Body of pancreas (tissue), 4 donors: ENCODE data around the gene CFAP77. TPM values are rescaled to one million over a fixed set of nuclear protein-coding genes. Genes with fewer than 3 reads are reported as not detected.

Source experiments
- ATAC-seq: fragments of 150-250 bp; one replicate; pipeline ENCODE4 v1.9.1; 2016
- DNase-seq, 4 donors: peaks; one replicate each; pipeline ENCODE4 v3.0.0-alpha.2; 2019
- H3K27ac ChIP-seq, 4 donors: fragments of 200-600 bp; sonication (generic); 1 replicate in 3 of 4; 2 replicates in 1 of 4; pipeline versions ENCODE4 v1.5.1 to v1.6.1; 2016 to 2019; ENCODE audit warnings: mild to moderate bottlenecking in 1 of 4, mixed read lengths in 1 of 4, moderate library complexity in 1 of 4
- H3K27me3 ChIP-seq, 2 donors: fragments of 200-600 bp; sonication (generic); one replicate each; pipeline ENCODE4 v1.6.0; 2016; ENCODE audit warnings: mild to moderate bottlenecking in 1 of 2
- H3K36me3 ChIP-seq, 2 donors: fragments of 200-600 bp; sonication (generic); replicated peaks in 1 of 2; 2 replicates each; pipeline ENCODE4 v1.5.1; 2016; ENCODE audit warnings: low read depth in 2 of 2; ENCODE audit not compliant: insufficient read depth in 1 of 2
- H3K4me1 ChIP-seq: fragments of 200-600 bp; sonication (generic); one replicate; pipeline ENCODE4 v1.6.0; 2016
- H3K4me3 ChIP-seq, 2 donors: fragments of 200-600 bp; sonication (generic); 1 replicate in 1 of 2; 2 replicates in 1 of 2; pipeline ENCODE4 v1.5.1; 2016 to 2019
- H3K9me3 ChIP-seq, 3 donors: fragments of 200-600 bp; sonication (generic); 1 replicate in 2 of 3; 2 replicates in 1 of 3; pipeline ENCODE4 v1.5.1; 2016
- CTCF ChIP-seq, 7 experiments: fragments of 450-650 bp in 4 of 7; fragments of 200-600 bp in 3 of 7; sonication (generic) in 3 of 7; IDR thresholded peaks; one replicate each; pipeline ENCODE4 v1.5.1; 2016 to 2019; ENCODE audit warnings: antibody characterized with exemption in 7 of 7
- POLR2A ChIP-seq, 3 donors: fragments of 450-650 bp; IDR thresholded peaks; one replicate each; pipeline ENCODE4 v1.6.1; 2016; ENCODE audit warnings: antibody characterized with exemption in 3 of 3, mild to moderate bottlenecking in 2 of 3
- WGBS, 2 donors: methylation state at CpG; one replicate each; pipeline ENCODE4 v1.1.5; 2017; 5-methylcytosine and 5-hydroxymethylcytosine counted together
- intact Hi-C: fragments of 100-400 bp; cut with DNase I; formaldehyde crosslinking; loops from one replicate; pipeline ENCODE4 v1.15.1; 2023
- total RNA-seq, 2 donors: library from RNA; depleted of rRNA; stranded (reverse); fragments of >200 nt; gene quantifications; one replicate each; pipeline ENCODE4 v1.1.0, GENCODE V29; 2016

The CFAP77 gene
- total RNA-seq, 2 donors from 2014 or later, result not detected

- DNase-seq (no peak), ATAC-seq (no peak)
- H3K36me3 ChIP-seq, result no peaks in the 10 kb centered on the region
- no peak overlapping the region for H3K27ac ChIP-seq
- intact Hi-C loops, result no loop called here
- peaks cover 5% of the 10 kb centered on the region for H3K4me1 ChIP-seq
- TF ChIP-seq POLR2A (IDR thresholded peaks at IDR 0.05) (no peak), CTCF (IDR thresholded peaks at IDR 0.05) (no peak)
- peaks cover 0 to 40% of the 10 kb centered on the region in 2 donors for H3K27me3 ChIP-seq
- no peaks in the 10 kb centered on the region for H3K9me3 ChIP-seq
- 1 to 4% methylated on average over 15 of the region's 15 CpGs for WGBS, 2 donors
- no peak overlapping the region for H3K4me3 ChIP-seq
These were observed 169.4 kb downstream of the CFAP77 start for GRCh38 chr9:132579427-132579798.

DNA sequence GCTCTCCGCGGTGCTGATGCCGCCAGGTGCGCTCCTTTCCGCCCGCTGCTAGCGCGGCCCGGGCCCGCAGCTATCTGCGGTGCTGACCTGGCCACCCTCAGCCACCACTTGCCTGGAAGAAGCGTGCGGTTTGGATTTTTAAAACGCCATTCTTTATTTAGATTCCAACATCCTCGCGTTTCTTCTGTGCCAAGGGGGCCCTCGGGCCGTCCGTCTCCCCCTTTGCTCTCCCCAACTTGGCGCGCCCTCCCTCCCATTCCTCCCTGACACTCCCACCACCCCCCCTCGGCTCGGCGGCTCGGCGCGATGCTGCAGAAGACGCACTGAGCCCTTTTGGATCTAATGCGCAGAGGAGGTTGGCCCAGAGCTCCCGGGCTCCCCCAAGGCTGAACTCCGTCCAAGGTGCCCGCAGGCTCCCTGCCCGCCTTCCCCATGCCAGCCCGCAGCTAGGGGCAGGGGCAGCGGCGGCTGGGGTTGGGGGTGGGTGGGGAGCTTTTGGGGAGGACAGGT is 172.3 kb downstream of the CFAP77 start, which contains the start of gene BARHL1:
BARHL1 (plus strand) TSS at position 331 of the 510 bp plus-strand sequence. CDS start 192 bp downstream, outside the sequence.
- intact Hi-C loops, result no loop called here
- no peaks in the 10 kb centered on the region for H3K9me3 ChIP-seq
- peaks cover 0 to 65% of the 10 kb centered on the region in 2 donors for H3K27me3 ChIP-seq
- H3K4me1 ChIP-seq, result peaks cover 5% of the 10 kb centered on the region
- ATAC-seq, result no peak
- H3K27ac ChIP-seq, result no peak within 1 kb of the TSS
- H3K36me3 ChIP-seq, result no peaks in the 10 kb centered on the region
- TF ChIP-seq POLR2A (IDR thresholded peaks at IDR 0.05) (no peak), CTCF (IDR thresholded peaks at IDR 0.05) (no peak)
- DNase-seq, result no peak
- no peak within 1 kb of the TSS for H3K4me3 ChIP-seq
- WGBS, 2 donors, result 3 to 4% methylated on average over 27 to 31 of the region's 36 CpGs

DNA sequence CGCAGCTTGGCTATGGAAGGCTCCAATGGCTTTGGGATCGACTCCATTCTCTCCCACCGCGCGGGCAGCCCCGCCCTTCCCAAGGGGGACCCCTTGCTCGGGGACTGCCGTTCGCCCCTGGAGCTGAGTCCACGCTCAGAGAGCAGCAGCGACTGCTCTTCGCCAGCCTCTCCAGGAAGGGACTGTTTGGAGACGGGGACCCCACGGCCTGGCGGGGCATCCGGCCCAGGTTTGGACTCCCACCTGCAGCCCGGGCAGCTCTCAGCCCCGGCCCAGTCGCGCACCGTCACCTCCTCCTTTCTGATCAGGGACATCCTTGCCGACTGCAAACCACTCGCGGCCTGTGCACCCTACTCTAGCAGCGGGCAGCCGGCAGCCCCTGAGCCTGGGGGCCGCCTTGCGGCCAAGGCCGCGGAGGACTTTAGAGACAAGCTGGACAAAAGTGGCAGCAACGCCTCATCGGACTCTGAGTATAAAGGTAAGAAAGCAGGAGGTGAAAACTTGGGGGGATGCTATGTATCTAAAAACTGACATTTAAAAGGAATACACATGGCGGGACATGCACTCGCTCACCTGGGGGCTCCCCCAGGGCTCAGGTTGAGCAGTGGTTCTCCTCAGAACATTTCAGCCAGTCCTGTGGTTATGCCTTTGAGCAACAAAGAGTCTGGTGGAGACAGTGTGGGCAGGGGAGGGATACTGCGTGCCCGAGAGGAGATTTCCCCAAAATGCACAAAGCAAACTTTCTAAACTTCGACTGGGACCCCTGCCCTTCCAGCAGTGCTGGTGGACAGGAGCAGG is 173.0 kb downstream of the CFAP77 start:
- TF ChIP-seq CTCF (IDR thresholded peaks at IDR 0.05), result no peak
- no peak for TF ChIP-seq POLR2A (IDR thresholded peaks at IDR 0.05)
- no peak for DNase-seq
- intact Hi-C loops, result no loop called here
- 7 to 8% methylated on average over 26 to 37 of the region's 37 CpGs for WGBS, 2 donors
- Histone ChIP-seq H3K27ac (no peak overlapping the region), H3K4me1 (peaks cover 5% of the 10 kb centered on the region), H3K36me3 (no peaks in the 10 kb centered on the region), H3K9me3 (no peaks in the 10 kb centered on the region), H3K4me3 (no peak overlapping the region), H3K27me3 (peaks cover 0 to 71% of the 10 kb centered on the region in 2 donors)
- no peak for ATAC-seq

DNA sequence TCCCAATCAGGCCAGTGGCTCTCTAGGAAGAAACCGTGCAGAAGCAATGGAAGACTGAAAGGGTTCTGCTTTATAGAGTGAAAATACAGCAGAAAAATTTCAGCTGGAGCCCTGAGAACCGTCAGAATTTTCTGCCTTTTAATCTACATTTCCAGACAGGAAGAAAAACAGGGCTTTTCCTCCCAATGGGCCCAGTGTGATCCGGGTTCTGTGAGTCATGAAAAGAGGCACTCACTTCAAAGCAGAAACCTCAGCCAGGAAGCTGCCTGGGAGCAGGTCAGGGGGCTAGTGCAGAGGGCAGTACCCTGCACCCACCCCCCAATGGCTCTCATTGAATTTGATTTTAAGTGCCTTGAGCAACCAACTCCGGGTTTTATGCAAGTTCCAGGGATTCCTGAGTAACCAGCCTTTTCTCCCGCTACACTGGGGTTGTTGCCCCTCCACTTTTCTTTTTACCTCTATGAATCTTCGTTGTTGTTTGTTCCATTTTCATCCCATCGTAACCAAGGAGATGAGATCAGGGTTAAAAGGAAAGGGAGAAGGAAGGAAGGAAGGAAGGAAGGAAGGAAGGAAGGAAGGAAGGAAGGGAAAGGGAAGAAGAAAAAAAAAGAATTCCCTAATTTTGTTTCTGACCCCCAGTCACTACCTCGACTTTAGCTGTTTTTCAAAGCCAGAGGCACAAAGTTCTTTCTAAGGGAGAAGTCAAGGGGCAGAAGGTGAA is 173.7 kb downstream of the CFAP77 start:
- peaks cover 0 to 73% of the 10 kb centered on the region in 2 donors for H3K27me3 ChIP-seq
- peaks cover 5% of the 10 kb centered on the region for H3K4me1 ChIP-seq
- no peak for DNase-seq
- 4 to 8% methylated on average over 8 of the region's 8 CpGs for WGBS, 2 donors
- H3K4me3 ChIP-seq, result no peak overlapping the region
- intact Hi-C loops, result no loop called here
- no peak overlapping the region for H3K27ac ChIP-seq
- TF ChIP-seq POLR2A (IDR thresholded peaks at IDR 0.05) (no peak), CTCF (IDR thresholded peaks at IDR 0.05) (no peak)
- ATAC-seq, result no peak
- no peaks in the 10 kb centered on the region for H3K9me3 ChIP-seq
- H3K36me3 ChIP-seq, result no peaks in the 10 kb centered on the region
